Endometrial microvascular endothelial cells (primary cell): ENCODE results near the gene MRFAP1. TPM values are rescaled to one million over a fixed set of nuclear protein-coding genes. Genes with fewer than 3 reads are reported as not detected.

Experiments used
- in situ Hi-C: cut with HindIII; loops from 2 replicates; pipeline ENCODE4 v1.10.0; 2017; ENCODE audit warnings: low sequenced_read_pairs, low pct_unique_long_range_greater_than_20kb; ENCODE audit errors: inconsistent ontology term
- total RNA-seq: library from RNA; depleted of rRNA; stranded (reverse); fragments of >200 nt; gene quantifications from one replicate; pipeline ENCODE4 v1.2.3, GENCODE V29; 2015; ENCODE audit errors: inconsistent ontology term

MRFAP1 gene
- 355 TPM for total RNA-seq

DNA sequence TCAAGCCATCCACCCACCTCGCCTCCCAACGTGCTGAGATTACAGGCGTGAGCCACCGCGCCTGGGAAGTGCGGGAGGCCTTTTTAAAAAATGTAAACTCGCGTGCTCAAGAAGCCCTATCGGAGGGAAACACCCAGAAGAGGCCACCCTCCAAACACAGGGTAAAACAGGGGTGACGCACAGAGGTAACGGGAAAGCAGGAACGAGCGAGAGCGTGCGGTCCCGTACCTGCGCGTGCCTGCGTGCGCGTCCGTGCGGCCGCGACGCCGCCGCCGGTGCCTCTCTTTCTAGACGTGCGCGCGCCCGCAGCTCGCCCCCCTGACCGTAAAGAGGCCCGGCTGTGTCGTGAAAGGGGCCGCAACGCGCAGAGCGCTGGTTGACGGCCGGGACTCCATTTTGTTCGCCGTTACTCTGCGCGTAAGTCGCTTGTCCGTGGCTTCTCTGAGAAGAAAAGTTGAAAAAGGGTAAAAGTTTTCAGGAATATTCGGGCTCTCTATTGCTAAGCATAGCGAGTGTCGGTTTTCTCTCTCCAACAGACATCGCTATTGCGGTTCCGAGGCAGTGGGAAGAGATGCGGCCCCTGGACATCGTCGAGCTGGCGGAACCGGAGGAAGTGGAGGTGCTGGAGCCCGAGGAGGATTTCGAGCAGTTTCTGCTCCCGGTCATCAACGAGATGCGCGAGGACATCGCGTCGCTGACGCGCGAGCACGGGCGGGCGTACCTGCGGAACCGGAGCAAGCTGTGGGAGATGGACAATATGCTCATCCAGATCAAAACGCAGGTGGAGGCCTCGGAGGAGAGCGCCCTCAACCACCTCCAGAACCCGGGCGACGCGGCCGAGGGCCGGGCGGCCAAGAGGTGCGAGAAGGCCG is at the start of gene MRFAP1:
Gene MRFAP1, plus strand, starts transcription at position 394 of the 872 bp plus-strand sequence. Its CDS starts 178 bp downstream, at position 572.
- in situ Hi-C loops = no loop called here

DNA sequence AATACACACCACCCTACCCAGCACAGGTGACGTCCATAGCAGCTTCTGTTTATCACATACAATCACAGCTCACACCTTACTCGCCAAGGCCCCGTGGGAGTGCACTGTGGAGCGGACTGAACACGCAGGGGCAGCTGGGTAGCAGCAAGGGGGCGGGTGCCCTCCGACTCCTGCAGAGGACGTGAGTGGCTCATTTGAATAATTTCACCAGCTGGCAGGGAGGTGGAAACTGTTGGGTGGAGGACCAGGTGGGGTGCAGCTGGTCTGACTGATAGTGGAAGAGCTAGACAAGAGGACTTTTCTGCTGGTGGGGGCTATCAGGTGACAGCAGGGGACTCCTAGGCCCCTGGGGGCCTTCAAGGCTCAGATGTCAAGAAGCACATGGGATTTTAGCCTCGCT is 49.2 kb upstream of the MRFAP1 start:
- in situ Hi-C loops = no loop called here

DNA sequence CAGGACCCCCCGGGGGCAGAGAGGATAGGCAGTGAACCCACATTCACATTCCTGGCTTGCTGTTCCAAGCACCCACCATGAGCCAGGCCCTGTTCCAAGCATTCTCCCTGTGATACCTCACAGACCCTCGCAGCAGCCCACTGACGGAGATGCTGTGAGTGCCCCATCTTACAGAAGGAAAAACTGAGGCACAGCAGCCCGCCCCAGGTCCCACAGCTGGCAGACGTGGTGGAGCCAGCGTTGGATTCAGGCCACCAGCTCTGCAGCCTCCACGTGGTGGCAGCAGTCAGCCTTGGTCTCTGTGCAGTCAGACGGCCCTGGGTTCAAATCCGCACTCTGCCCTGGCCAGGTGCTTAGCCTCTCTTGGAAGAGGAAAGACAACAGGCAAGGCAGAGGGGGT is 48.7 kb upstream of the MRFAP1 start:
- in situ Hi-C loops = no loop called here

DNA sequence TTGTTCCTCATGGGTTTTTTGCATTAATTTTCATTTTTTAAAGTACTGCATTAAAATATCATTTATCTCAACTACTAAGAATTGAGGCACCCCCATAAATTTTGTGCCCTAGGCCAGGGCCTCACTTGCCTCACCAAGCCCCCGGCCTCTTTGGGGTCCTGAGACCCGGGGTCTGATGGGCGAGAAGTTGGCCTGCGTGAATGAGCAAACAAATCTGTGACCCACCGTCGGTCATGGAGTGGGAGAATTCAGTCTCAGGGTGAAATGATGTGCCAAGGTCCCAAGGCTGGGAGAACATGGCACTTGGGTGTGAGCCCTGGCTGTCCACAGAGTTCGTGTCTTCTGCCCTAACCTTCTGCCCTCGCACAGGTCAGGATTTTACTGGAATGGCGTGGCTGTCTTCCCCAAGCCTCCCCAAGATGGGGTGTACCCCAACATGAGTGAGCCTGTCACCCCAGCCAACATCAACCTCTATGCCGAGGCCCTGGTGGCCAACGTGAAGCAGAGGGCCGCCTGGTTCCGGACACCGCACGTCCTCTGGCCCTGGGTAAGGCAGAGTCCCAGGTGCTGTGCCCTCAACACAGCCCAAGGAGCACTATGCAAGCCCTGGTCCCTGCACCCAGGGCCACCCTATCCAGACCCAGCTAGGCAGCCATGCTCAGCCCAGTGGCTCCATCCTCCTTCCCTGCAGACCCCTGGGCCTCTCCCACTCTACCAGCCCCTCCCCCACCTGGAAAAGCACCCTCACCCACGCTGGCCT is 47.5 kb upstream of the MRFAP1 start:
- in situ Hi-C loops = no loop called here

DNA sequence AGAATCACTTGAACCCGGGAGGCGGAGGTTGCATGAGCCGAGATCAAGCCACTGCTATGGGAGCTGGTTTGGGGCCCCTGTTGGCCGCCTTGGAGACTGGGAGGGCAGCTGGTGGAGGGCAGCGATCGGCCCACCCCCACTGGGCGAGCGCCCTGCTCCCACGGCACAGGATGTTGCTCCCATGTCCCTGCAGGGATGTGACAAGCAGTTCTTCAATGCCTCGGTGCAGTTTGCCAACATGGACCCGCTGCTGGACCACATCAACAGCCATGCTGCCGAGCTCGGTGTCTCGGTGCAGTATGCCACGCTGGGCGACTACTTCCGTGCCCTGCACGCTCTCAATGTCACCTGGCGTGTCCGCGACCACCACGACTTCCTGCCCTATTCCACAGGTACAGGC is 46.1 kb upstream of the MRFAP1 start:
- in situ Hi-C loops = no loop called here

DNA sequence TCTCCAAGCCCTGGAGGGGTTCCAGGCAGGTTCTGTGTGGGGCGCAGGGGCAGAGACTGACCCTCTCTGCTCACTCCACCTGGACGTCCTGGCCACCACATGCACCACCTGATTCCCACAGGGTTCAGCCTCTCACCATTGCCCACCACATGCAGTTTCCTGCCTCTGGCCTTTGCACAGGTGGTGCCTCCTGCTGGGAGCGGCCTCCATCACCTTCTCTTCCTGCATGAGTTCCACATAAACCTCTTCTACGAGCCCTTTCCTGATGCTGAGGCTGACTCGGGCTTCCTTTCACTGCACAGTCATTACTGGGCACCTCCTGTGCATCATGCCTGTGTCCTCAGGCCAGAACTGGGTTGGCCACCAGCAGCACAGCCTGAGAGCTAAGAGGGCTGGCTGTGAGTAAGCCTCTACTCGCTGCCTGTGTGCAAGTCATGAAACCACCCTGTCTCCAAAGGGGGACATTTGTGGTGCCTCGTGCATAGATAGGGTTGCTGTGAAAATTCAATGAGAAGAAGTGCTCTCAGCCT is 45.6 kb upstream of the MRFAP1 start:
- in situ Hi-C loops = no loop called here

DNA sequence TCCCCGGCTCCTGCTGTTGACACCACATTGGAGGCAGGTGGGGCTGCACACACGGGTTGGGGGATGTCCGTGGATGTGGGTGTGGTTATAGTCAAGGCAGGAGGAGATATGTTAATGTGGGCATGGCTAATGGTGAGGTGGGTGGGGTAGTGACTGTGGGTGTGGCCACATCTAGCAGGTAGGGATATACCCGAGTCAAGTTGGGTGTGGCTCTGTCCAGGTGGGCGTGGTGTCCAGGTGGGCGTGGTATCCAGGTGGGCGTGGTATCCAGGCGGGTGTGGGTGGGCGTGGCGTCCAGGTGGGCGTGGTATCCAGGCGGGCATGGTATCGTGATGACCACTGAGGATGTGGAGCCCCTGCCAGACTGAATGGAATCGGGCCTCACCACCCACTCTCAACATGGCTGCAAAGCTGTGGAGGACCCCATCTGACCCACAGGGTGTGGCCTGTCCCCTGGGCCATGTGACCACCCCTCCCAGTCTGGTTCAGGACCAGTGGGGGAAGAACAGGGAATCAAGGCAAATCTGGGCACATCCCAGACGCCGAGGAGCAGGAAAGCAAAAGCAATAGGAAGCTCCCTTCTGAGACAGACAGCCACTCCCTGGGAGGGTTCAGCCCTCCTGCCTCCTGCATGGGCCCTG is 44.5 kb upstream of the MRFAP1 start:
- in situ Hi-C loops = no loop called here

DNA sequence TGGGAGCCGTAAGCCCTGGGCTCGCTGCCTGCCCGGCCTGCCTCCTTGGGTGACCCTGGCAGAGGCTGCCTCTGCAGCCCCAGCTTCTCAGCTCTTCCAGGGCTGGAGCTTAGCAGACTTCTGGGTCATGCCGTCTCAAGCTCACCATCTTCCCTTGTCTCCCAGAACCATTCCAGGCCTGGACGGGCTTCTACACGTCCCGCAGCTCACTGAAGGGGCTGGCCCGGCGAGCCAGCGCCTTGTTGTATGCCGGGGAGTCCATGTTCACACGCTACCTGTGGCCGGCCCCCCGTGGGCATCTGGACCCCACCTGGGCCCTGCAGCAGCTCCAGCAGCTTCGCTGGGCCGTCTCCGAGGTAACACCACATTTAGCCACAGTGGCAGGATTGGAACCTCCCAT is 43.5 kb upstream of the MRFAP1 start:
- in situ Hi-C loops = no loop called here

DNA sequence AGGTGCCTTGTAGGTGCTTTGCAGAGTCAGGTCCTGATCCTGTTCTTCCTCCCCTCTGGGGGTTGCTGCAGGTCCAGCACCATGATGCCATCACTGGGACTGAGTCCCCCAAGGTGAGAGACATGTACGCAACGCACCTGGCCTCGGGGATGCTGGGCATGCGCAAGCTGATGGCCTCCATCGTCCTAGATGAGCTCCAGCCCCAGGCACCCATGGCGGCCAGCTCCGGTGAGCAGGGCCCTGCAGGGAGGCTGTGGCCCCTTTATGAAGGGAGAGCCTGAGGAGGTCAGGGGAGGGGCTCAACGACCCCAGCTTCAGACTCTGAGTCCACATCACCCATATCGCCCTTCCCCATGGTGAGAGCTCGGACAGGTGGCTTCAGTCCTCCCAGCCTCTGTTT is 42.4 kb upstream of the MRFAP1 start:
- in situ Hi-C loops = no loop called here

DNA sequence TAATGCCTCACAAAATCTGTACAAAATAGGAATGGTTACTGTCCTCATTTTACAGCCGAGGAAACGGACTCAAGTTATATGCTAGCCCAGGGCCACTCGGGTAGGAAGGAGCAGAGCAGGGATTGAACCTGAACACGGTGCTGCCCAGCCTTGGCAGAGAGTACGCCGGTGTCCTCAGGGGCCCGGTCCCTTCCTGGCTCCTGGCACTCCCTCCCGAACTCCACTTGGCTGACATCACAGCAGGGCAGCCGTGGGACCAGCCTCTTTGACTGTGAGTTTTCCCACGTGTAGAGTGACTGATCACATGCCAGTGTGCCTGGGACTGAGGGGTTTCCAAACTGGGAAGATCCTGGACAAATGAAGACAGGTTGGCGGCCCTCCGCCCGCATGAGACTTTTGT is 41.8 kb upstream of the MRFAP1 start:
- in situ Hi-C loops = no loop called here

DNA sequence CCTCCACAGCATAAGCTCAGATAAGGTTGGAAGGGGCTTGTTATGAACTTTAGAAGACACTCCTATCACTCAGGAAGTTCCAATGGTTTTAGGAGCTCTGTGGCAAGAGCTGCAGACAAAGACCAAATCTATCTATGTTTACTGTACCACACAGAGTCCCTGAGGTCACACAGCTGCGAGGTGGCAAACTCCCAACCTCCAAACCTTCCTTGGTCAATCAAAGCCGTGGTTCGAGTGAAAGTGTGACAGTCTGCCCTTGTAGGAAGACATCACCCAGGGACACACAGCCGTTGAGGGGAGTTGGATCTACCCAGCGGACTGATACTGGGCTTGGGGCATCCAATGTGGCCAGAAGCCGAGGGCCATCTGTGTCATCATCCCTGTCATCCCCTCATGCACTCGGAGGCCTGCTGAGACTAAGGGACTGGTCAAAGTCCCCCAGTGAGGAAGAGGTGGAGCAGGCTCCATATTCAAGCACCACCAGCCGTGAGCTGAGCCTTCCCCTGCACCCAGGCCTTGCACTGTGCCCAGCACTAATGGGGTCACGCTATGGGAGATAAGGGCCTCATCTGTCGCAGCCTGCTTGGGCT is 38.7 kb upstream of the MRFAP1 start:
- in situ Hi-C loops = no loop called here

DNA sequence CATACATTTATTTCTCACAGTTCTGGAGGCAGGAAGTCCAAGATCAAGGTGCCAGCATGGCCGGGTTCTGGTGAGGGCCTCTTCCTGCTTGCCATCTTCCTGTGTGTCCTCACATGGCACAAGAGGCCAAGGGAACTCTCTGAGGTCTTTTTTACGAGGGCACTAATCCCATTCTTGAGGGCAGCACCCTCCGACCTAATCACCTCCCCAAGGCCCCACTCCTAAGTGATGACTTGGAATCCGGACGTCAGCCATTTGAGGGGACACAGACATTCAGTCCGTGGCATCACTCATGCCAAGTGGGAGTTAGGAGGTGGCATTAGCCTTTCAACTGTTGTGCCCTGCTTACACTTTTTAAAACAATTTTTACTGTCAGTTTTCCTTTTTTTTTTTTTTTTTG is 38.2 kb upstream of the MRFAP1 start:
- in situ Hi-C loops = no loop called here

DNA sequence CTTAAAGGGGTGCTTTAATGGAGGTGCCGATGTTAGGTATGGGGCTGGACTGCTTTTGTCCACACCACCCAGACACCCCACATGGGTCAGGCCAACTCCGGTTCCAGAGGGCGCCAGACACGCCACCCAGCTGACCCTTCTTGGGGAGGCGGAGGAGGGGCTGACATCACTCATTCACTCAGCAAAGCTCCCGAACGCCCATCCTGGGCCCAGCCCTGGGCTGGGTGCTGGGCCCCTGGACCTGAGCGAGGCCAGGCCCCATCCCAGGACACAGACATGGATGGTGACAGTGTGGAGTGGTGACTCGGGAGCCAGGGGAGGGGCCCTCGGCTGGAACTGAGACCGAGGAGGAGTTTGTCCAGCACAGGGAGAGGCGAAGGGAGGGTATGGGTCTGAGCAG is 37.4 kb upstream of the MRFAP1 start:
- in situ Hi-C loops = no loop called here

DNA sequence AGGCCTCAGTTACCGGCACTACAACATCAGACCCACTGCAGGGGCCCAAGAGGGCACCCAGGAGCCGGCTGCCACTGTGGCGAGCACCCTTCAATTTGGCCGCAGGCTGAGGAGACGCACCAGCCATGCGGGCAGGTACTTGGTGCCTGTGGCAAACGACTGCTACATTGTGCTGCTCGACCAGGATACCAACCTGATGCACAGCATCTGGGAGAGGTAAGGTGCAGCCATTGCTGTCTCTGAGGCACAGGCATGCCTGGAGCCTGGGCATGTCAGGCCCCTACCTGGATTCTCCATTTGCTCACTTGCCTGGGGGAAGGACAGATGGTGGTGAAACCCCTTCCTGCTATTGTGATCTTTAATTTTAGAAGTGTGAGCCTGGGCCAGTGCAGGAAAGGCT is 35.4 kb upstream of the MRFAP1 start:
- in situ Hi-C loops = no loop called here

DNA sequence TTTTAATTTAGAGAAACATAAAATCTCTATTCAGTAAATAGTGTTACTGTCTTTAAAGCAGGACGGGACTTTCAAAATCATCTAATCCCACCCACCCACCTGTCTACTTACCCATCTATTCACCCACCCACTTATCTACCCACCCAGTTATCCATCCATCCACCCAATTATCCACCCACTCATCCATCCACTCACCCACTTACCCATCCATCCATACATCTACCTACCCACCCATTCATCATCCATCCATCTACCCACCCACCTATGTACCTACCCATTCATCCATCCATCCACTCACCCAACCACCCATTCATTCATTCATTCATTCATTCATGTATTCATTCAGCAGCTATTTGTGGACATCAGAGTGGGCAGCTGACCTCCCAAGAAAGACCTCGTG is 34.9 kb upstream of the MRFAP1 start:
- in situ Hi-C loops = no loop called here

DNA sequence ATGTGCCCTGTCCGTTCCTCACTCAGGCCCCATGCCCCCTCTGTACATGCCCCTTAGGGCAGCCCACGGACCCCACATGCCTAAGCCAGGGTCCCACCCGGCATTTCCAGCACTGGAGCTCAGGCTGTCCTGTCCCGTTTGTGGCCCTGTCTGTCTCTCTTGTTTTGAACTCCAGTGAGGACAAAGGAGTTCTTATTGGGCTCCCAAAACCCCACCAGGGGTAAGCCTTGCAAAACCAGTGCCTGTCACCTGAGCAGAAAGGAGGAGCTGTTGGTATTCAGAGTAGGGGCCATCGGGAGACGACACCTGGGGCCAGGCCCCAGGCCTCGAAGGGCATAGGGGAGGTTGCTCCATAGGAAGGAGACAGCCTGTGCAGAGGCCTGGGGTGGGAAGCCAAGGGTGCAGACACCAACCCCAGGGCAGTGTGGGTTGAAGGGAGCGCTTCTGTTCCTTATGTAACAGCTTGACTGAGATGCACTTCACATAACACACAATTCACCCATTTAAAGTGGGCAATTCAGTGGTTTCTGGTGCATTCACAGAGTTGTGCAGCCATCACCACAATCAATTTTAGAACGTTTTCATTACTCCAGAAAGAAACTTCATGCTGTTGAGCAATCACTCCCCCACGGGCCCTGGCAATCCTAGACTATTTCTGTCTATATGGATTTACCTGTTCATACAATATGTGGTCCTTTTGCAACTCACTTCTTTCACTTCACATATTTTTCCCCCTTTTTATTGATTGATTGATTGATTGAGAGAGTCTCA is 33.8 kb upstream of the MRFAP1 start:
- in situ Hi-C loops = no loop called here

DNA sequence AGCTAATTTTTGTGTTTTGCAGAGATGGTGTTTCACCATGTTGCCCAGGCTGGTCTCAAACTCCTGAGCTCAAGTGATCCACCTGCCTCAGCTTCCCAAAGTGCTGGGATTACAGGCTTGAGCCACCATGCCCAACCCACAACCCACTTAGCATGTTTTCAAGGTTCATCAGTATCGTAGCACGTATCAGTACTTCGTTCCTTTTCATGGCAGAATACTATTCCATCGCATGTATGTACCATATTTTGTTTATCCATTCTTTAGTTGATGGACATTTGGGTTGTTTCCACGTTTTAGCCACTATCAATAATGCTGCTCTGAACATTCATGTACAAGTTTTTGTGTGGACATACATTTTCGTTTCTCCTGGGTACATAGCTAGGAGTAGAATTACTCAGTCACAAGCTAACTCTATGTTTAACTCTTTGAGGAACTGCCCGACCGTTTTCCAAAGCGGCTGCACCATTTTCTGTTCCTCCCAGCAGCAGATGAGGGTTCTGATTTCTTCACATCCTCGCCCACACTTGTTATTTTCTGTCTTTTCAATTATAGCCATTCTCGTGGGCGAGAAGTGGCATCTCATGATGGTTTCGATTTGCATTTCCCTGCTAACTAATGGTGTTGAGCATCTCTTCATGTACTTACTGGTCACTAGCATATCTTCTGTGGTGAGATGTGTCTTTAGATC is 33.0 kb upstream of the MRFAP1 start:
- in situ Hi-C loops = no loop called here
